ENCODE data around the gene MTERF2. TPM values are rescaled to one million over a fixed set of nuclear protein-coding genes. Genes with fewer than 3 reads are reported as not detected.

Gene MTERF2
- total and polyA plus RNA-seq, 2 of the 13 experiments (the other 11 are each of a cell fraction or from before 2014, with no cell fraction given), result 8.0 to 11.6 TPM

DNA sequence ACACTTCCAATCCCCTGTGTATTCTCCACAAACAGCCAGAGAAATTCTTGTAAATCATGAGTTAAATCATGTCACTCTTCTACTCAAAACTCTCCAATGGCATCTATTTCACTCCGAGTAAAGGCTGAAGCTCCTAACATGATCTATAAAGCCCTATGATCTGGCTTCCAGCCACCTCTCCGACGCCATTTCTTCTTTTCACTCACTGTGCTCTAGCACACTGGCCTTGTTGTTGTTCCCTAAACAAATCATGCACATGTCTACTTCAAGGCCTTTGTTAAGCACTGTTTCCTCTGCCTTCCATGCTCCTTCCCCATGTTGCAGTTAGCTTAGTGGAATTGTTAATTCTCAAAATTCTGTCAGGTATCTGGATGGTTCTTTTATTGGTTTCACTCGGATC is 30.1 kb upstream of the MTERF2 start:
- CTCF ChIA-PET (ENCODE audit: low intra/inter-chr PET ratio, low total read pairs), result no interaction called here
- BruUV-seq (replicated peaks), result no TSS peak
- H3K79me2 ChIP-seq (ENCODE audit: insufficient read depth, low read length), result no peaks in the 10 kb centered on the region
- intact Hi-C loops (cut with micrococcal nuclease; ENCODE audit: unreplicated experiment) (no loop called here), in situ Hi-C loops (cut with HindIII; ENCODE audit: extremely low pct_ligation_motif_present, low pct_unique_long_range_greater_than_20kb) (no loop called here)
- DNase-seq (ENCODE audit: low spot score) (no peak), ATAC-seq (no peak), FAIRE-seq (no peak)
- WGBS (ENCODE audit: low lambda C conversion rate), result 96% methylated on average over 4 of the region's 4 CpGs
- H3K27me3 ChIP-seq (ENCODE audit: control insufficient read depth in 1 of 2, insufficient read depth in 2 of 2, low read length in 2 of 2), result no peaks in the 10 kb centered on the region
- no peak for TF ChIP-seq ZBTB7B (CRISPR knock-in tag; IDR thresholded peaks at IDR 0.05)
- TF ChIP-seq, protein P1, sequence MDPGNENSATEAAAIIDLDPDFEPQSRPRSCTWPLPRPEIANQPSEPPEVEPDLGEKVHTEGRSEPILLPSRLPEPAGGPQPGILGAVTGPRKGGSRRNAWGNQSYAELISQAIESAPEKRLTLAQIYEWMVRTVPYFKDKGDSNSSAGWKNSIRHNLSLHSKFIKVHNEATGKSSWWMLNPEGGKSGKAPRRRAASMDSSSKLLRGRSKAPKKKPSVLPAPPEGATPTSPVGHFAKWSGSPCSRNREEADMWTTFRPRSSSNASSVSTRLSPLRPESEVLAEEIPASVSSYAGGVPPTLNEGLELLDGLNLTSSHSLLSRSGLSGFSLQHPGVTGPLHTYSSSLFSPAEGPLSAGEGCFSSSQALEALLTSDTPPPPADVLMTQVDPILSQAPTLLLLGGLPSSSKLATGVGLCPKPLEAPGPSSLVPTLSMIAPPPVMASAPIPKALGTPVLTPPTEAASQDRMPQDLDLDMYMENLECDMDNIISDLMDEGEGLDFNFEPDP (CRISPR knock-in tag; conservative IDR thresholded peaks at IDR 0.05), result no peak
- TF ChIP-seq, protein P2, sequence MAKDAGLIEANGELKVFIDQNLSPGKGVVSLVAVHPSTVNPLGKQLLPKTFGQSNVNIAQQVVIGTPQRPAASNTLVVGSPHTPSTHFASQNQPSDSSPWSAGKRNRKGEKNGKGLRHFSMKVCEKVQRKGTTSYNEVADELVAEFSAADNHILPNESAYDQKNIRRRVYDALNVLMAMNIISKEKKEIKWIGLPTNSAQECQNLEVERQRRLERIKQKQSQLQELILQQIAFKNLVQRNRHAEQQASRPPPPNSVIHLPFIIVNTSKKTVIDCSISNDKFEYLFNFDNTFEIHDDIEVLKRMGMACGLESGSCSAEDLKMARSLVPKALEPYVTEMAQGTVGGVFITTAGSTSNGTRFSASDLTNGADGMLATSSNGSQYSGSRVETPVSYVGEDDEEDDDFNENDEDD (CRISPR knock-in tag; IDR thresholded peaks at IDR 0.05; ENCODE audit: borderline replicate concordance), result no peak
- TF ChIP-seq ZNF766 (CRISPR knock-in tag; IDR thresholded peaks at IDR 0.05; ENCODE audit: borderline replicate concordance), result no peak
- no peak overlapping the region for H3K4me3 ChIP-seq (replicated peaks in 1 of 3; ENCODE audit: insufficient read depth in 1 of 3, low read depth in 2 of 3, low read length in 3 of 3)
- no peak overlapping the region for H3K27ac ChIP-seq (ENCODE audit: extremely low read length, insufficient read depth, low read length)
- no peaks in the 10 kb centered on the region for H3K4me1 ChIP-seq (ENCODE audit: insufficient read depth, low read length)
- no peaks in the 10 kb centered on the region for H3K9me3 ChIP-seq (ENCODE audit: low read length)
- H3K4me2 ChIP-seq (ENCODE audit: low read depth, low read length), result no peak overlapping the region
- POLR2A ChIA-PET, result no interaction called here
- no peaks in the 10 kb centered on the region for H4K20me1 ChIP-seq (ENCODE audit: insufficient read depth, low read length)
- H3K9ac ChIP-seq (ENCODE audit: insufficient read depth, low read depth, low read length), result no peak overlapping the region
- H2AFZ ChIP-seq (ENCODE audit: low read length), result no peak overlapping the region
- H3K36me3 ChIP-seq (replicated peaks in 1 of 2; ENCODE audit: control insufficient read depth in 1 of 2, insufficient read depth in 2 of 2, low read length in 2 of 2), result 0 out of 5 replicates have a peak, but pooled peaks cover 0 to 3% of the 10 kb centered on the region in 2 experiments

DNA sequence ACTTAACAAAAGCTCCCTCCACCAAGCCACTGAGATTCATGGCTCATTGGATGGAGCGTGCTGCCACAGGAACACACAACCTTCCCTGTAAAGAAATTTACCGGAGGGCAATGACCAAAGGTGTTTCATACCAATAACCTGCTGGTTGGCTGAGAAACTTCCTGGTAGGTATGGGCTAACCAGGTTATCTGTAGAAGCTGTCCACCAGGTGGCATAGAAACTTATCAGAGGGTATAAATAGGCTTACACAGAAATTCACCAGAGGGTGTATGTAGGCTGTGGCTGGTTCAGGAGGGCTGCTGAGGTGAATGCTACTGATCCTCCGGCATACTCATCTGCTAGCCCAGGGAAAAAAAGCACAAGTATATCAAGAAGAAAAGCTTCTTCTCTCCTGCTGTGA is 27.1 kb upstream of the MTERF2 start:
- no peak overlapping the region for H3K4me3 ChIP-seq (replicated peaks in 1 of 3; ENCODE audit: insufficient read depth in 1 of 3, low read depth in 2 of 3, low read length in 3 of 3)
- in situ Hi-C loops (cut with HindIII; ENCODE audit: extremely low pct_ligation_motif_present, low pct_unique_long_range_greater_than_20kb) (no loop called here), intact Hi-C loops (cut with micrococcal nuclease; ENCODE audit: unreplicated experiment) (no loop called here)
- ChIA-PET POLR2A (no interaction called here), CTCF (ENCODE audit: low intra/inter-chr PET ratio, low total read pairs) (interaction anchor here (1.2 kb wide), 1 partner anchor 90 kb away, joined by 5 read pairs; no protein-coding TSS in a partner anchor)
- ATAC-seq, result peak; percentile 82
- H3K27ac ChIP-seq (ENCODE audit: extremely low read length, insufficient read depth, low read length), result no peak overlapping the region
- no peak overlapping the region for H2AFZ ChIP-seq (ENCODE audit: low read length)
- H3K4me1 ChIP-seq (ENCODE audit: insufficient read depth, low read length), result no peaks in the 10 kb centered on the region
- H3K9me3 ChIP-seq (ENCODE audit: low read length), result no peaks in the 10 kb centered on the region
- WGBS (ENCODE audit: low lambda C conversion rate), result 85% methylated on average over 3 of the region's 3 CpGs
- peak; percentile 12 for FAIRE-seq
- peak; percentile 40 for DNase-seq (ENCODE audit: low spot score)
- H3K27me3 ChIP-seq (ENCODE audit: control insufficient read depth in 1 of 2, insufficient read depth in 2 of 2, low read length in 2 of 2), result no peaks in the 10 kb centered on the region
- no peak for TF ChIP-seq SOX13 (IDR thresholded peaks at IDR 0.05)
- no peak for TF ChIP-seq SOX13 (CRISPR knock-in tag; conservative IDR thresholded peaks at IDR 0.05 in 1 of 2, IDR thresholded peaks at IDR 0.05 in 1 of 2)
- TF ChIP-seq, protein P3, sequence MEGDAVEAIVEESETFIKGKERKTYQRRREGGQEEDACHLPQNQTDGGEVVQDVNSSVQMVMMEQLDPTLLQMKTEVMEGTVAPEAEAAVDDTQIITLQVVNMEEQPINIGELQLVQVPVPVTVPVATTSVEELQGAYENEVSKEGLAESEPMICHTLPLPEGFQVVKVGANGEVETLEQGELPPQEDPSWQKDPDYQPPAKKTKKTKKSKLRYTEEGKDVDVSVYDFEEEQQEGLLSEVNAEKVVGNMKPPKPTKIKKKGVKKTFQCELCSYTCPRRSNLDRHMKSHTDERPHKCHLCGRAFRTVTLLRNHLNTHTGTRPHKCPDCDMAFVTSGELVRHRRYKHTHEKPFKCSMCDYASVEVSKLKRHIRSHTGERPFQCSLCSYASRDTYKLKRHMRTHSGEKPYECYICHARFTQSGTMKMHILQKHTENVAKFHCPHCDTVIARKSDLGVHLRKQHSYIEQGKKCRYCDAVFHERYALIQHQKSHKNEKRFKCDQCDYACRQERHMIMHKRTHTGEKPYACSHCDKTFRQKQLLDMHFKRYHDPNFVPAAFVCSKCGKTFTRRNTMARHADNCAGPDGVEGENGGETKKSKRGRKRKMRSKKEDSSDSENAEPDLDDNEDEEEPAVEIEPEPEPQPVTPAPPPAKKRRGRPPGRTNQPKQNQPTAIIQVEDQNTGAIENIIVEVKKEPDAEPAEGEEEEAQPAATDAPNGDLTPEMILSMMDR (CRISPR knock-in tag; IDR thresholded peaks at IDR 0.05), result peak; percentile 37
- no peak for TF ChIP-seq SAFB2 (CRISPR knock-in tag; IDR thresholded peaks at IDR 0.05; ENCODE audit: borderline replicate concordance, low read depth)
- no peak for TF ChIP-seq BRD4 (CRISPR knock-in tag; IDR thresholded peaks at IDR 0.05)
- TF ChIP-seq STAG1 (CRISPR knock-in tag; IDR thresholded peaks at IDR 0.05), result peak; percentile 22; the same call in 1 of the 2 replicates
- no peaks in the 10 kb centered on the region for H3K79me2 ChIP-seq (ENCODE audit: insufficient read depth, low read length)
- no TSS peak for BruUV-seq (replicated peaks)
- H4K20me1 ChIP-seq (ENCODE audit: insufficient read depth, low read length), result no peaks in the 10 kb centered on the region
- no peak overlapping the region for H3K4me2 ChIP-seq (ENCODE audit: low read depth, low read length)
- H3K36me3 ChIP-seq (replicated peaks in 1 of 2; ENCODE audit: control insufficient read depth in 1 of 2, insufficient read depth in 2 of 2, low read length in 2 of 2), result no peaks in the 10 kb centered on the region; a peak in 1 of 5 replicates
- no peak overlapping the region for H3K9ac ChIP-seq (ENCODE audit: insufficient read depth, low read depth, low read length)
